ENCODE results near the gene C1GALT1.

- no peak for TF ChIP-seq GATA2 (IDR thresholded peaks at IDR 0.05; ENCODE audit: low read depth, low read length)
- no peak for TF ChIP-seq GATA3 (IDR thresholded peaks at IDR 0.05; ENCODE audit: low read depth, low read length)
Measured at GRCh38 chr7:7265081-7266075, 83.0 kb downstream of the C1GALT1 start.
